ENCODE data around the gene MICAL1.

Gene MICAL1

GRCh38 chr6:109436041-109436440 is 19.5 kb downstream of the MICAL1 start:
- no peak for DNase-seq (ENCODE audit: low read depth)

GRCh38 chr6:109434456-109434855 is 21.1 kb downstream of the MICAL1 start:
- no peak for DNase-seq (ENCODE audit: low read depth)

- no peak for DNase-seq (ENCODE audit: low read depth)
Measured at GRCh38 chr6:109429496-109429895, 26.1 kb downstream of the MICAL1 start.

- DNase-seq (ENCODE audit: low read depth): no peak
Measured at GRCh38 chr6:109428889-109429477, 26.6 kb downstream of the MICAL1 start.

GRCh38 chr6:109424946-109425345 is 30.6 kb downstream of the MICAL1 start:
- no peak for DNase-seq (ENCODE audit: low read depth)

- no peak for DNase-seq (ENCODE audit: low read depth)
Measured at GRCh38 chr6:109421184-109421583, 34.4 kb downstream of the MICAL1 start.

- DNase-seq (ENCODE audit: low read depth): no peak
Measured at GRCh38 chr6:109420751-109421150, 34.8 kb downstream of the MICAL1 start.

GRCh38 chr6:109417646-109418045 is 37.9 kb downstream of the MICAL1 start:
- no peak for DNase-seq (ENCODE audit: low read depth)

GRCh38 chr6:109411034-109411433 is 44.5 kb downstream of the MICAL1 start:
- no peak for DNase-seq (ENCODE audit: low read depth)

GRCh38 chr6:109406196-109406595 is 49.4 kb downstream of the MICAL1 start:
- no peak for DNase-seq (ENCODE audit: low read depth)

GRCh38 chr6:109397020-109397419 is 58.6 kb downstream of the MICAL1 start:
- no peak for DNase-seq (ENCODE audit: low read depth)

GRCh38 chr6:109396046-109396718 is 59.4 kb downstream of the MICAL1 start:
- no peak for DNase-seq (ENCODE audit: low read depth)

Data from activated T-helper 9 cell treated with anti-CD3 and anti-CD28 coated beads, Interleukin-2, amount 50 U/mL, for 16 hours (primary cell).